ENCODE measurements around the gene SCRT2.

The SCRT2 gene

DNA sequence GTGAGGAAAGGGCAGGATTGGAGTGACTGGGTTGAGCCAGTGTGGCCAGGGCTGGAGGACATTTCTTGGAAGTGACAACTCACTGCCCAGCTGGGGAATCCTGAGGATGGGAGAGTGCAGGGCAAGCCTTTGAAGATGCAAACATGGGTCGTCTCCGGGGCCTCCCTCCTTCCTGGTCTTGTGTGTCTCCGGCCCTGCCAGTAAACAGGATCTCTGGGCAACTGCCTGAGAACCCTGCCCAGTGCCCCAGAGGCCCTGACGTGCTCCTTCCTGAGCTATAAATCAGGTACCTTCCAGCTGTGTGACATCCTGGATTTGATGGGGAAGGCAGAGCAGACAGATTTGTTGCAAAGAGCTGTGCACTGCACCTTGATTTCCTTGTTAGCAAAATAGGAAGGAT is 52.6 kb downstream of the SCRT2 start:
- DNase-seq: no peak

DNA sequence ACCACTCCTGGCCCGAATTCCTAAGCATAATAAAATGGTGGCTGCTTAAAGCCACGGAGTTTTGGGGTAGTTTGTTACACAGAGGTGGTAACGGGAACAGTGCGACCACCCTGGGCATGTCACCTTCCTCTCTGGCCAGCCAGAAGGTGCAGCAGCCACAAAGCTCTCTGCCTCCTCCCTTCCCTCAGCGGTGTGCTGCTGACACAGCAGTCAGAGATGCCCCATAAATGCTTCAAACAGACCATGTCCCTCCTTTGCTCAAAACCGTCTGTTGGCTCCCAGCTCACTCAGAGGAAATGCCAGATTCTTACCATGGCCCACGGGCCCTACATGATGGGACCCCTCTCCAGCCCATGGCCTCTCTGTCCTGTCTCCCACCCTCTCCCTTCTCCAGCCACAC is 53.4 kb downstream of the SCRT2 start:
- DNase-seq: no peak

DNA sequence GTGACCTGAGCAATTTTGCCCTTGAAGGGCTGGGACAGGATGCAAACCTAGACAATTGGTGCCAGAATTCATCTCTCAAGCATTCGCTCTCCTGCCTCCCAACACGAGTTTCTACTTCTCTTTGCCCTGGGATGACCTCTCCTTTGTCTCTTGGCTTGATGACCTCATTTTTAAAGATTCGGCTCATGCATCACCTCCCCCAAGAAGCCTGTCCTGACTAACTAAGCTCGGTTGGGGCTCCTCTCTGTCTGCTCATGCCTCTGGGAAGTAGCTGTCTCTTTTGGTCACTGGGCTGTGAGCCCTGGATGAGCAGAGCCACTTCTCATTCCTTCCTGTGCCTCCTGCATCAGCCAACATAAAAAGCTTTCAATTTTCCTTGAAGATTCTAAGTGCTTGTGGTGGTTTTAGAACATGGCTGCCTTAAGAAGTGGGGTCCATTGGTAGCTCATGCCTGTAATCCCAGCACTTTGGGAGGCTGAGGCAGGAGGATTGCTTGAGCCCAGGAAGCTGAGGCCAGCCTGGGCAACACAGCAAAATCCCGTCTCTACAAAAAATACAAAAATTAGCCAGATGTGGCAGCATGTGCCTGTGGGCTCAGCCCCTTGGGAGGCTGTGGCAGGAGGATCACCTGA is 54.4 kb downstream of the SCRT2 start:
- DNase-seq: no peak

DNA sequence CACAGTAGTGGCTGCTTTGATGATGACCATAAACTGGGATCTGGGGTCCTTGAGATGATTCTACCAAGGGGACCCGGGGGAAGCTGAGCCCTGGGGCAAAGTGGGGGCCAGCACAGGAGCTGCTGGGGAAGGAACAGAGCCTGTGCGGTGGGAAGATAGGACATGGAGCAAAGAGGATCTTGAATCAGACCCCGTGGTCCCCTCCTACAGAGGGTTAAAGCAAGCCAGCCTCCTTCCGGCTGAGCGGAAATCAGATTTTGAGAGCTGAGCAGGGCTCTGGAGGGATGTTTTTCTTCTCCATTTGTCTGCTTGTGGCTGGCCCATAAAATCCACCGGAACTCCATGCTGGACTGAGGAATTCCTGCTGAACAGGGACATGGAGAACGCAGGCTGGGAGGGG is 55.4 kb downstream of the SCRT2 start:
- no peak for DNase-seq

DNA sequence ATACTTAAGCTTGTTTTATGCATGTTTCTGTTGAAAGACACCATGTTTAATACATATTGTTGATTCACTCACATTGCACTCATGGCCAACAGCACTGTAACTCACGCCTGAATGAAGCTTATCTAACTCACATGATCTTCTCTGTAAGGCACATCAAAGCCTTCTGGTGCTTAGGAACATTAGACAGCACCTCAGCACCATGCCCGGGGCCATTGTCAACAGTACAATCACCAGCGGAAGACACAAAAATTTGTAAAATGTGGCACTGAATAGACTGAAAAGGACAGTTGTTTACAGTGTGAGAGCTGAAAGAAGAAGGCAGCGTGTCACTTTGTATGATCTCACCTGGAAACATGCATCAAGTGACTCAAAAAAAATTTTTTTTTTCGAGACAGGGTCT is 56.6 kb downstream of the SCRT2 start:
- no peak for DNase-seq

DNA sequence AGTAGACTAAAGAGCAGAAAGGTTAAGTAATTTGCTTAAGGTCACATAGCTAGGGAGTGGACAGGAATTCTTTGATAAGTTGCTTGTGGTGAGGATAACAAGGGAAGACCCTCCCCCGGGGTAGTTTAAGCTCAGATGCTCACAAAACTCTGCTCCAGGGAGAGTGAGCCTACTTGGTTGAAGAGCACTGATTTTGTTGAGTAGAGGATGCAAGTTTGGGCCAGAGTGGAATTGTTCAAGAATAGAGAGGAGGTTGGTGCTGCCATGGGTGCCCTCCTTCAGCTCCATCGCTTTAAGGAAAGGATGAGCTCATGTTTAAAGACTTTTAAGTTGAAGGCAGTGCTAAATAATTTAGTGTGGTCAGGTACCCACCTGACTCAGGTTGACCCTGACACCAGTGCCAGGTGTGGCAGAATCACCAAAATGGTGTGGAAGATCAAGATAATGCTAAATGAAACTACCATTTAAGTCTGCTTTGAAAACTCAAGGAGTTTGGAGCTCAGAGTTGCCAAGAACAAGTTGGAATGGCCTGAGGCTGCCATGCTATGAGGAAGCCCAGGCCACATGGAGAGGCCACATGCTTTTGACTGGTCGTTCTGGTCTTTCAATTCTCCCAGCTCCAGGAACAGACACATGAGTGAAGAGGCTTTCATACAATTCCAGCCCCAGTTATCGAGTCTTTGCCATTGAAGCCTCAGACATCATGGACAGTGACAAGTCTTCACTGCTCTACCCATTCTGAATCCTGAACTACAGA is 57.5 kb downstream of the SCRT2 start:
- no peak for DNase-seq

DNA sequence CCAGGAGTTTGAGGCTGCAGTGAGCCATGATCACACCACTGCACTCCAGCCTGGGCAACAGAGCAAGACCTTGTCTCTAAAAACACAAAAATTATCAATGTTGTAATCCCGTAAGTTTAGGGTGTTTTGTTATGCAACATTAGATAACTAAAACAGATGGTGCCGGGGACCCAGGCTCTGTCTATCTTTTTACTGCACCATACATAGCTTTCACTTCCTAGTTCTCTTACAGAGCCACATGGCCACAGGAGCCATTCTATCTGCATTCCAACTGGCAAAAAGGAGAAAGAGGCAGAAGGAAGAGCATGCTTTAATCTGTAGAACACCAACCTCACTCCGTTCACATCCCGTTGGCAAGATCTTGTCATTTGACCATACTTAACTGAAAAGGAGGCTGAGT is 60.1 kb downstream of the SCRT2 start:
- no peak for DNase-seq

DNA sequence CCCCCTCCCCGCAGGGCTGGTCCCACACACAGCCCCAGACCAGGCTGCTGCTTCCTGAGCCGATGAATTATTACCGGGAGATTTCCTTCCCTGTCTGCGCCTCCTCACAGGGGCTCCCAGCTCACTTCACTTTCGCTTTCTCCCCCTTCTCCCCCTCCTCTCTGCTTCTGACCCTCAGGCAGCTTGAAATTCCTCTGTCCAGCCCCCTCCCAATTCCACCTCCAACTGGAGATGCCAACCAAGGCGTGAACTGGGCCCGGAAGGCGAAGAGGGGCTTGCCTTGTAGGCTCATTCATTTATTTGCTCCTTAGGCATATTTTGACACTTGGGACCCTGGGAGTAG is 63.8 kb downstream of the SCRT2 start:
- no peak for DNase-seq

Measured in NCI-H774 (cell line).